ENCODE results near the gene DIAPH2. TPM values are rescaled to one million over a fixed set of nuclear protein-coding genes. Genes with fewer than 3 reads are reported as not detected.
A peak's percentile ranks its signal among the peaks of the same experiment; 100 is the strongest.
"Not testable (repeated sequence)": the region's sequence is repeated elsewhere in the genome, so short reads cannot be mapped to it uniquely, and the experiment has no call there.

Gene DIAPH2
- total RNA-seq, 1 donor from 2014 or later = 7.9 TPM

GRCh38 chrX:96704629-96705028 lies 20.0 kb downstream of the DIAPH2 start:
- DNase-seq (ENCODE audit: low read depth) (peak; percentile 19), FAIRE-seq (no peak)
- no peak for TF ChIP-seq CTCF (IDR thresholded peaks at IDR 0.05; ENCODE audit: insufficient read depth, low read length, severe bottlenecking)
- no peaks in the 10 kb centered on the region for H3K27me3 ChIP-seq (ENCODE audit: control insufficient read depth, insufficient read depth, low read length)
- no peaks in the 10 kb centered on the region for H3K36me3 ChIP-seq (ENCODE audit: control insufficient read depth, insufficient read depth, low read length)
- no peak overlapping the region for H3K4me3 ChIP-seq (ENCODE audit: low read depth, low read length)

GRCh38 chrX:96705905-96706304 lies 21.3 kb downstream of the DIAPH2 start:
- H3K27me3 ChIP-seq (ENCODE audit: control insufficient read depth, insufficient read depth, low read length) = no peaks in the 10 kb centered on the region
- no peak for TF ChIP-seq CTCF (IDR thresholded peaks at IDR 0.05; ENCODE audit: insufficient read depth, low read length, severe bottlenecking)
- no peak for DNase-seq (ENCODE audit: low read depth)
- no peaks in the 10 kb centered on the region for H3K36me3 ChIP-seq (ENCODE audit: control insufficient read depth, insufficient read depth, low read length)
- H3K4me3 ChIP-seq (ENCODE audit: low read depth, low read length) = no peak overlapping the region
- no peak for FAIRE-seq

- no peaks in the 10 kb centered on the region for H3K27me3 ChIP-seq (ENCODE audit: control insufficient read depth, insufficient read depth, low read length)
- FAIRE-seq (no peak), DNase-seq (ENCODE audit: low read depth) (no peak)
- no peak for TF ChIP-seq CTCF (IDR thresholded peaks at IDR 0.05; ENCODE audit: insufficient read depth, low read length, severe bottlenecking)
- no peaks in the 10 kb centered on the region for H3K36me3 ChIP-seq (ENCODE audit: control insufficient read depth, insufficient read depth, low read length)
- H3K4me3 ChIP-seq (ENCODE audit: low read depth, low read length) = no peak overlapping the region
Observed at GRCh38 chrX:96707804-96708203, 23.2 kb downstream of the DIAPH2 start.

- FAIRE-seq (no peak), DNase-seq (ENCODE audit: low read depth) (no peak)
- no peaks in the 10 kb centered on the region for H3K36me3 ChIP-seq (ENCODE audit: control insufficient read depth, insufficient read depth, low read length)
- no peak overlapping the region for H3K4me3 ChIP-seq (ENCODE audit: low read depth, low read length)
- no peaks in the 10 kb centered on the region for H3K27me3 ChIP-seq (ENCODE audit: control insufficient read depth, insufficient read depth, low read length)
- TF ChIP-seq CTCF (IDR thresholded peaks at IDR 0.05; ENCODE audit: insufficient read depth, low read length, severe bottlenecking) = no peak
Observed at GRCh38 chrX:96710031-96710430, 25.4 kb downstream of the DIAPH2 start.

GRCh38 chrX:96713303-96713702 lies 28.7 kb downstream of the DIAPH2 start:
- FAIRE-seq (no peak), DNase-seq (ENCODE audit: low read depth) (no peak)
- H3K36me3 ChIP-seq (ENCODE audit: control insufficient read depth, insufficient read depth, low read length) = no peaks in the 10 kb centered on the region
- H3K27me3 ChIP-seq (ENCODE audit: control insufficient read depth, insufficient read depth, low read length) = no peaks in the 10 kb centered on the region
- H3K4me3 ChIP-seq (ENCODE audit: low read depth, low read length) = no peak overlapping the region
- no peak for TF ChIP-seq CTCF (IDR thresholded peaks at IDR 0.05; ENCODE audit: insufficient read depth, low read length, severe bottlenecking)

GRCh38 chrX:96714393-96714792 lies 29.8 kb downstream of the DIAPH2 start:
- H3K27me3 ChIP-seq (ENCODE audit: control insufficient read depth, insufficient read depth, low read length); H3K36me3 ChIP-seq (ENCODE audit: control insufficient read depth, insufficient read depth, low read length); H3K4me3 ChIP-seq (ENCODE audit: low read depth, low read length); FAIRE-seq: not testable (repeated sequence)
- peak; percentile 27 for DNase-seq (ENCODE audit: low read depth)
